ENCODE data around the gene PGM5. TPM values are rescaled to one million over a fixed set of nuclear protein-coding genes. Genes with fewer than 3 reads are reported as not detected.

Gene PGM5
- total and polyA plus RNA-seq, 2 experiments from 2014 or later: not detected

DNA sequence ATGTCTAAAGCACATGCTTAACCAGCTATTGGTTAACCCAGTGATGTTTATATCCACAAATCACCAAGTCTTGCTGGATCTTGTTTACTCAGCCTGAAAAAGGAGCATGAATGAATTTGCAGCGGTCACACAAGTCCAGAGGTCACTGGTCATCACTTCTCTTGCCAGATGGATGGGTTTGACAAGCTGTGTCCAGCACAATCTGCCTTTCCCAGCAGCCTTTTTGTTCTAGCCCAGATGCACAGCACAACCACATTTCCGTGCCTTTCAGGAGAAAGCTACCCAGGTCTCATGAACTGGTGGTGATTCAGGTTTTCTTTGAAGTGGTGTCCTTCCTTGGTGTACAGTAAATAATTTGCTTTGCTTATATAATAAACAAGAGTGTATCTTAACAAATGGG, 152.1 kb downstream of the PGM5 start:
- H3K9me3 Mint-ChIP-seq: no peaks in the 10 kb centered on the region
- H3K79me2 ChIP-seq (replicated peaks; ENCODE audit: insufficient read depth): no peaks in the 10 kb centered on the region
- H3K9me2 ChIP-seq (ENCODE audit: insufficient read depth): no peaks in the 10 kb centered on the region
- no peaks in the 10 kb centered on the region for H3K36me3 Mint-ChIP-seq (ENCODE audit: low read depth)
- peaks cover 100% of the 10 kb centered on the region for H3K27me3 ChIP-seq (ENCODE audit: insufficient read depth)
- no peaks in the 10 kb centered on the region; the same call in 1 of the 2 replicates for H3K4me1 ChIP-seq (ENCODE audit: insufficient read depth)
- peaks cover 13% of the 10 kb centered on the region for H4K20me1 ChIP-seq (replicated peaks; ENCODE audit: insufficient read depth)
- DNase-seq (ENCODE audit: low spot score): no peak
- H3F3A ChIP-seq (replicated peaks; ENCODE audit: low read depth): no peaks in the 10 kb centered on the region
- no peak for ATAC-seq
- H3K27ac Mint-ChIP-seq: no peak overlapping the region
- no peak for TF ChIP-seq JUNB (IDR thresholded peaks at IDR 0.05; ENCODE audit: unreplicated experiment)
- TF ChIP-seq EZH2 (IDR thresholded peaks at IDR 0.05; ENCODE audit: low read depth, unreplicated experiment): no peak
- TF ChIP-seq, protein P1, sequence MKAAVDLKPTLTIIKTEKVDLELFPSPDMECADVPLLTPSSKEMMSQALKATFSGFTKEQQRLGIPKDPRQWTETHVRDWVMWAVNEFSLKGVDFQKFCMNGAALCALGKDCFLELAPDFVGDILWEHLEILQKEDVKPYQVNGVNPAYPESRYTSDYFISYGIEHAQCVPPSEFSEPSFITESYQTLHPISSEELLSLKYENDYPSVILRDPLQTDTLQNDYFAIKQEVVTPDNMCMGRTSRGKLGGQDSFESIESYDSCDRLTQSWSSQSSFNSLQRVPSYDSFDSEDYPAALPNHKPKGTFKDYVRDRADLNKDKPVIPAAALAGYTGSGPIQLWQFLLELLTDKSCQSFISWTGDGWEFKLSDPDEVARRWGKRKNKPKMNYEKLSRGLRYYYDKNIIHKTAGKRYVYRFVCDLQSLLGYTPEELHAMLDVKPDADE (IDR thresholded peaks at IDR 0.05): no peak
- no peaks in the 10 kb centered on the region for H3K36me3 ChIP-seq (ENCODE audit: insufficient read depth)
- no peak overlapping the region for H3K4me3 ChIP-seq
- no peak overlapping the region for H3K27ac ChIP-seq (ENCODE audit: low read depth)
- H3K4me1 Mint-ChIP-seq: peaks cover 7% of the 10 kb centered on the region
- no peak overlapping the region for H3K4me3 Mint-ChIP-seq
- H3K27me3 Mint-ChIP-seq (ENCODE audit: insufficient read depth, low read depth, poor library complexity): peaks cover 86% of the 10 kb centered on the region
- no peak overlapping the region for H3K4me2 ChIP-seq
- no peak overlapping the region for H2AFZ ChIP-seq

DNA sequence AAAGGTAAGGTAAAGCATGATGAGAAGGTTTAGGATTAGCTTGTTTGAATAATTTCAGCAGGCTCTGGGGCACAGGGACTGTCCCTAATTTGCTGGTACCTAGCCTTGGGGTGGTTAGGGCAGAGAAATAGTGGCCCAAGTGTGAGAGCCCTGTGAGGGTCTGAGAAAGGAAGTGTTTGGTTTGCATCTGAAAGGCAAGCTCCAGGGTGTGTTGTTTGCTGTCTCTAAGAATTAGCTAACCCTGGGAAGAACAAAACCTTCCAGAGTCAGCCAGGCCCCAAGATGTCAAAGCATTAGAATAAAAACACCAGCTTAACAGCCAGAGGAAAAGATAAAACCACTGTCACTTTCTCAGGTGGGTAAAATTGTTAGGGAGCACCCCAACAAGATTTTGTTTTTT, 153.3 kb downstream of the PGM5 start:
- Mint-ChIP-seq H3K4me3 (no peak overlapping the region), H3K27ac (no peak overlapping the region), H3K4me1 (peaks cover 7% of the 10 kb centered on the region), H3K9me3 (no peaks in the 10 kb centered on the region), H3K27me3 (ENCODE audit: insufficient read depth, low read depth, poor library complexity) (peaks cover 91% of the 10 kb centered on the region), H3K36me3 (ENCODE audit: low read depth) (no peaks in the 10 kb centered on the region)
- Histone ChIP-seq H2AFZ (no peak overlapping the region), H4K20me1 (replicated peaks; ENCODE audit: insufficient read depth) (peaks cover 13% of the 10 kb centered on the region), H3K79me2 (replicated peaks; ENCODE audit: insufficient read depth) (no peaks in the 10 kb centered on the region), H3K4me2 (no peak overlapping the region), H3K27ac (ENCODE audit: low read depth) (no peak overlapping the region), H3K9me2 (ENCODE audit: insufficient read depth) (no peaks in the 10 kb centered on the region), H3K36me3 (ENCODE audit: insufficient read depth) (no peaks in the 10 kb centered on the region), H3K4me3 (no peak overlapping the region), H3F3A (replicated peaks; ENCODE audit: low read depth) (no peaks in the 10 kb centered on the region), H3K4me1 (ENCODE audit: insufficient read depth) (no peaks in the 10 kb centered on the region; the same call in 1 of the 2 replicates), H3K27me3 (ENCODE audit: insufficient read depth) (peaks cover 100% of the 10 kb centered on the region)
- TF ChIP-seq CREB1 (CRISPR knock-in tag; IDR thresholded peaks at IDR 0.05; ENCODE audit: low read depth) (no peak), NANOG (IDR thresholded peaks at IDR 0.05; ENCODE audit: borderline replicate concordance) (no peak), JUNB (IDR thresholded peaks at IDR 0.05; ENCODE audit: unreplicated experiment) (no peak), ZNF331 (CRISPR knock-in tag; IDR thresholded peaks at IDR 0.05; ENCODE audit: low read depth) (no peak), POLR2AphosphoS5 (IDR thresholded peaks at IDR 0.05; ENCODE audit: low read depth) (peak; percentile 61; the same call in 1 of the 2 replicates), EZH2 (IDR thresholded peaks at IDR 0.05; ENCODE audit: low read depth, unreplicated experiment) (no peak)
- TF ChIP-seq, protein P1 (IDR thresholded peaks at IDR 0.05): no peak
- peak; percentile 85 for DNase-seq (ENCODE audit: low spot score)
- ATAC-seq: peak; percentile 100

DNA sequence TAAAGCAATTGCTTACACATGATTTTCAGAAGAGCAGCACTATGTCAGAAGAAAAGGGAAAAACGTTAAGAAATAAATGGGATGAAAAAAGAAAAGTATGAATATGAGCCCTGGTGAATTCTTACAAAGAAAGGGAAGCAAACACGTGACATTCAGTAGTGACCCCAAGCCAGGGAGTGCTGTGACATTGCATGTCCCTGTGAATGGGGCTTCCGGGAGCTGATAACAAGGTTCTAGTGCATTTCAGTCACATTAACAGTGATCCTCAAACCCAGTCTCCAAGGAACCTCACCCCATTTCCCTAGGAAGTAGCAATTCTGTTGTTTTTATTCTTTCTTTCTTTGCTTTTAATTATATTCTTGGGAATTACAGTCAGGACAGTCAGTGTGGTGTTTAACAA, 157.0 kb downstream of the PGM5 start:
- Mint-ChIP-seq H3K27ac (no peak overlapping the region), H3K4me3 (no peak overlapping the region), H3K9me3 (peaks cover 11% of the 10 kb centered on the region), H3K4me1 (peaks cover 20% of the 10 kb centered on the region), H3K27me3 (ENCODE audit: insufficient read depth, low read depth, poor library complexity) (peaks cover 72% of the 10 kb centered on the region), H3K36me3 (ENCODE audit: low read depth) (peaks cover 7% of the 10 kb centered on the region; the same call in 1 of the 3 replicates)
- H3K27me3 ChIP-seq (ENCODE audit: insufficient read depth): peaks cover 96% of the 10 kb centered on the region
- no peaks in the 10 kb centered on the region for H3K36me3 ChIP-seq (ENCODE audit: insufficient read depth)
- H3K27ac ChIP-seq (ENCODE audit: low read depth): no peak overlapping the region
- H3F3A ChIP-seq (replicated peaks; ENCODE audit: low read depth): no peaks in the 10 kb centered on the region
- H3K9me2 ChIP-seq (ENCODE audit: insufficient read depth): no peaks in the 10 kb centered on the region
- peaks cover 13% of the 10 kb centered on the region for H3K4me1 ChIP-seq (ENCODE audit: insufficient read depth)
- H3K4me3 ChIP-seq: no peak overlapping the region
- H2AFZ ChIP-seq: no peak overlapping the region
- no peak overlapping the region for H3K4me2 ChIP-seq
- peaks cover 13% of the 10 kb centered on the region for H4K20me1 ChIP-seq (replicated peaks; ENCODE audit: insufficient read depth)
- ATAC-seq: no peak
- no peak for DNase-seq (ENCODE audit: low spot score)
- H3K79me2 ChIP-seq (replicated peaks; ENCODE audit: insufficient read depth): no peaks in the 10 kb centered on the region
- TF ChIP-seq, protein P2, sequence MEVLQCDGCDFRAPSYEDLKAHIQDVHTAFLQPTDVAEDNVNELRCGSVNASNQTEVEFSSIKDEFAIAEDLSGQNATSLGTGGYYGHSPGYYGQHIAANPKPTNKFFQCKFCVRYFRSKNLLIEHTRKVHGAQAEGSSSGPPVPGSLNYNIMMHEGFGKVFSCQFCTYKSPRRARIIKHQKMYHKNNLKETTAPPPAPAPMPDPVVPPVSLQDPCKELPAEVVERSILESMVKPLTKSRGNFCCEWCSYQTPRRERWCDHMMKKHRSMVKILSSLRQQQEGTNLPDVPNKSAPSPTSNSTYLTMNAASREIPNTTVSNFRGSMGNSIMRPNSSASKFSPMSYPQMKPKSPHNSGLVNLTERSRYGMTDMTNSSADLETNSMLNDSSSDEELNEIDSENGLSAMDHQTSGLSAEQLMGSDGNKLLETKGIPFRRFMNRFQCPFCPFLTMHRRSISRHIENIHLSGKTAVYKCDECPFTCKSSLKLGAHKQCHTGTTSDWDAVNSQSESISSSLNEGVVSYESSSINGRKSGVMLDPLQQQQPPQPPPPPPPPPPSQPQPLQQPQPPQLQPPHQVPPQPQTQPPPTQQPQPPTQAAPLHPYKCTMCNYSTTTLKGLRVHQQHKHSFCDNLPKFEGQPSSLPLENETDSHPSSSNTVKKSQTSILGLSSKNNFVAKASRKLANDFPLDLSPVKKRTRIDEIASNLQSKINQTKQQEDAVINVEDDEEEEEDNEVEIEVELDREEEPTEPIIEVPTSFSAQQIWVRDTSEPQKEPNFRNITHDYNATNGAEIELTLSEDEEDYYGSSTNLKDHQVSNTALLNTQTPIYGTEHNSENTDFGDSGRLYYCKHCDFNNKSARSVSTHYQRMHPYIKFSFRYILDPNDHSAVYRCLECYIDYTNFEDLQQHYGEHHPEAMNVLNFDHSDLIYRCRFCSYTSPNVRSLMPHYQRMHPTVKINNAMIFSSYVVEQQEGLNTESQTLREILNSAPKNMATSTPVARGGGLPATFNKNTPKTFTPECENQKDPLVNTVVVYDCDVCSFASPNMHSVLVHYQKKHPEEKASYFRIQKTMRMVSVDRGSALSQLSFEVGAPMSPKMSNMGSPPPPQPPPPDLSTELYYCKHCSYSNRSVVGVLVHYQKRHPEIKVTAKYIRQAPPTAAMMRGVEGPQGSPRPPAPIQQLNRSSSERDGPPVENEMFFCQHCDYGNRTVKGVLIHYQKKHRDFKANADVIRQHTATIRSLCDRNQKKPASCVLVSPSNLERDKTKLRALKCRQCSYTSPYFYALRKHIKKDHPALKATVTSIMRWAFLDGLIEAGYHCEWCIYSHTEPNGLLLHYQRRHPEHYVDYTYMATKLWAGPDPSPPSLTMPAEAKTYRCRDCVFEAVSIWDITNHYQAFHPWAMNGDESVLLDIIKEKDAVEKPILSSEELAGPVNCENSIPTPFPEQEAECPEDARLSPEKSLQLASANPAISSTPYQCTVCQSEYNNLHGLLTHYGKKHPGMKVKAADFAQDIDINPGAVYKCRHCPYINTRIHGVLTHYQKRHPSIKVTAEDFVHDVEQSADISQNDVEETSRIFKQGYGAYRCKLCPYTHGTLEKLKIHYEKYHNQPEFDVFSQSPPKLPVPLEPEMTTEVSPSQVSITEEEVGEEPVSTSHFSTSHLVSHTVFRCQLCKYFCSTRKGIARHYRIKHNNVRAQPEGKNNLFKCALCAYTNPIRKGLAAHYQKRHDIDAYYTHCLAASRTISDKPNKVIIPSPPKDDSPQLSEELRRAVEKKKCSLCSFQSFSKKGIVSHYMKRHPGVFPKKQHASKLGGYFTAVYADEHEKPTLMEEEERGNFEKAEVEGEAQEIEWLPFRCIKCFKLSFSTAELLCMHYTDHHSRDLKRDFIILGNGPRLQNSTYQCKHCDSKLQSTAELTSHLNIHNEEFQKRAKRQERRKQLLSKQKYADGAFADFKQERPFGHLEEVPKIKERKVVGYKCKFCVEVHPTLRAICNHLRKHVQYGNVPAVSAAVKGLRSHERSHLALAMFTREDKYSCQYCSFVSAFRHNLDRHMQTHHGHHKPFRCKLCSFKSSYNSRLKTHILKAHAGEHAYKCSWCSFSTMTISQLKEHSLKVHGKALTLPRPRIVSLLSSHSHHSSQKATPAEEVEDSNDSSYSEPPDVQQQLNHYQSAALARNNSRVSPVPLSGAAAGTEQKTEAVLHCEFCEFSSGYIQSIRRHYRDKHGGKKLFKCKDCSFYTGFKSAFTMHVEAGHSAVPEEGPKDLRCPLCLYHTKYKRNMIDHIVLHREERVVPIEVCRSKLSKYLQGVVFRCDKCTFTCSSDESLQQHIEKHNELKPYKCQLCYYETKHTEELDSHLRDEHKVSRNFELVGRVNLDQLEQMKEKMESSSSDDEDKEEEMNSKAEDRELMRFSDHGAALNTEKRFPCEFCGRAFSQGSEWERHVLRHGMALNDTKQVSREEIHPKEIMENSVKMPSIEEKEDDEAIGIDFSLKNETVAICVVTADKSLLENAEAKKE (CRISPR knock-in tag; IDR thresholded peaks at IDR 0.05): no peak

All from GM23338 (cell line).